Keratinocyte (primary cell): ENCODE results near the gene PPP3CB. TPM values are rescaled to one million over a fixed set of nuclear protein-coding genes. Genes with fewer than 3 reads are reported as not detected.
A peak's percentile ranks its signal among the peaks of the same experiment; 100 is the strongest.

Source experiments
- DNase-seq: peaks from one replicate; pipeline ENCODE4 v3.0.0-alpha.2; 2011; ENCODE audit warnings: low read depth, missing footprints, low spot score
- FAIRE-seq: peaks from 2 replicates; lab custom pipeline; 2011; peaks lifted over from hg19 to GRCh38; lab: Jason Lieb, UNC
- H2AFZ ChIP-seq: 2 replicates; pipeline ENCODE4 v1.6.0; 2012; ENCODE audit warnings: low read length, control low read depth, inconsistent platforms; ENCODE audit not compliant: control insufficient read depth
- H3K27ac ChIP-seq: 2 replicates; pipeline ENCODE4 v1.5.1; 2011; ENCODE audit warnings: low read length; ENCODE audit not compliant: control insufficient read depth, insufficient read depth
- H3K27me3 ChIP-seq: 3 replicates; pipeline ENCODE4 v1.6.0; 2011; ENCODE audit warnings: low read length; ENCODE audit not compliant: control insufficient read depth, insufficient read depth; ENCODE audit errors: extremely low read depth
- H3K36me3 ChIP-seq, 2 experiments: 2 replicates in 1 of 2; 3 replicates in 1 of 2; pipeline ENCODE4 v1.5.1; 2011; ENCODE audit warnings: low read length in 2 of 2, mild to moderate bottlenecking in 1 of 2; ENCODE audit not compliant: control insufficient read depth in 2 of 2, insufficient read depth in 2 of 2; ENCODE audit errors: extremely low read depth in 1 of 2
- H3K4me1 ChIP-seq: 3 replicates; pipeline ENCODE4 v1.5.1; 2011; ENCODE audit warnings: low read length; ENCODE audit not compliant: control insufficient read depth, insufficient read depth; ENCODE audit errors: extremely low read depth
- H3K4me2 ChIP-seq: 3 replicates; pipeline ENCODE4 v1.6.0; 2011; ENCODE audit warnings: low read depth, low read length; ENCODE audit not compliant: control insufficient read depth, insufficient read depth; ENCODE audit errors: extremely low read depth
- H3K4me3 ChIP-seq, 3 experiments: fragments of 200-600 bp in 1 of 3; sonication (generic) in 1 of 3; 2 replicates in 2 of 3; 3 replicates in 1 of 3; pipeline ENCODE4 v1.5.1; 2011 to 2016; ENCODE audit warnings: low read length in 3 of 3, mild to moderate bottlenecking in 3 of 3, control low read depth in 2 of 3, inconsistent platforms in 1 of 3, low read depth in 1 of 3, mixed read lengths in 1 of 3, mixed run types in 1 of 3, moderate library complexity in 1 of 3; ENCODE audit not compliant: control insufficient read depth in 2 of 3, insufficient read depth in 2 of 3; ENCODE audit errors: extremely low read depth in 1 of 3
- H3K79me2 ChIP-seq: 2 replicates; pipeline ENCODE4 v1.6.0; 2012; ENCODE audit warnings: low read length; ENCODE audit not compliant: control insufficient read depth, insufficient read depth
- H3K9ac ChIP-seq: 3 replicates; pipeline ENCODE4 v1.6.0; 2011; ENCODE audit warnings: low read length; ENCODE audit not compliant: control insufficient read depth, insufficient read depth; ENCODE audit errors: extremely low read depth
- H3K9me1 ChIP-seq: 3 replicates; pipeline ENCODE4 v1.6.0; 2011; ENCODE audit warnings: low read length; ENCODE audit not compliant: control insufficient read depth, insufficient read depth; ENCODE audit errors: extremely low read depth
- H3K9me3 ChIP-seq: 2 replicates; pipeline ENCODE4 v1.5.1; 2012; ENCODE audit warnings: low read depth, low read length; ENCODE audit not compliant: control insufficient read depth
- H4K20me1 ChIP-seq: 3 replicates; pipeline ENCODE4 v1.6.0; 2011; ENCODE audit warnings: low read length; ENCODE audit not compliant: control insufficient read depth, insufficient read depth; ENCODE audit errors: extremely low read depth
- EZH2 ChIP-seq: IDR thresholded peaks from one replicate; pipeline ENCODE4 v1.6.1; 2012; ENCODE audit warnings: inconsistent platforms, mild to moderate bottlenecking, low read length, moderate library complexity
- dilution Hi-C: fragments of 300-500 bp; cut with MboI; formaldehyde crosslinking; loops from one replicate; pipeline ENCODE4 v1.7.0; 2020; ENCODE audit warnings: low sequenced_read_pairs; ENCODE audit not compliant: extremely low pct_ligation_motif_present
- polyA plus RNA-seq, 5 experiments: library from polyadenylated mRNA; depleted of rRNA in 3 of 5; stranded (reverse) in 3 of 5; stranded (forward) in 1 of 5; unstranded in 1 of 5; fragments of >200 nt; gene quantifications; 1 replicate in 1 of 5; 2 replicates in 3 of 5; 3 replicates in 1 of 5; pipeline versions ENCODE4 v1.2.1 to v1.2.3, GENCODE V29; 2011 to 2012; ENCODE audit warnings: missing spikeins in 2 of 5, low read depth in 1 of 5, low replicate concordance in 1 of 5
- TF ChIP-seq, protein P1 (sequence below), 3 experiments: IDR thresholded peaks in 1 of 3; conservative IDR thresholded peaks in 1 of 3; optimal IDR thresholded peaks in 1 of 3; 2 replicates in 2 of 3; 3 replicates in 1 of 3; pipeline versions ENCODE3 to v1.5.1; 2011; ENCODE audit warnings: low read length in 3 of 3, mild to moderate bottlenecking in 3 of 3, moderate library complexity in 2 of 3, control low read depth in 1 of 3, inconsistent platforms in 1 of 3; ENCODE audit not compliant: insufficient read depth in 2 of 3; ENCODE audit errors: extremely low read depth in 1 of 3

Gene PPP3CB
- polyA plus RNA-seq, 1 donor (not counting 4 experiments of a cell fraction or from before 2014, with no cell fraction given): 23.5 TPM

DNA sequence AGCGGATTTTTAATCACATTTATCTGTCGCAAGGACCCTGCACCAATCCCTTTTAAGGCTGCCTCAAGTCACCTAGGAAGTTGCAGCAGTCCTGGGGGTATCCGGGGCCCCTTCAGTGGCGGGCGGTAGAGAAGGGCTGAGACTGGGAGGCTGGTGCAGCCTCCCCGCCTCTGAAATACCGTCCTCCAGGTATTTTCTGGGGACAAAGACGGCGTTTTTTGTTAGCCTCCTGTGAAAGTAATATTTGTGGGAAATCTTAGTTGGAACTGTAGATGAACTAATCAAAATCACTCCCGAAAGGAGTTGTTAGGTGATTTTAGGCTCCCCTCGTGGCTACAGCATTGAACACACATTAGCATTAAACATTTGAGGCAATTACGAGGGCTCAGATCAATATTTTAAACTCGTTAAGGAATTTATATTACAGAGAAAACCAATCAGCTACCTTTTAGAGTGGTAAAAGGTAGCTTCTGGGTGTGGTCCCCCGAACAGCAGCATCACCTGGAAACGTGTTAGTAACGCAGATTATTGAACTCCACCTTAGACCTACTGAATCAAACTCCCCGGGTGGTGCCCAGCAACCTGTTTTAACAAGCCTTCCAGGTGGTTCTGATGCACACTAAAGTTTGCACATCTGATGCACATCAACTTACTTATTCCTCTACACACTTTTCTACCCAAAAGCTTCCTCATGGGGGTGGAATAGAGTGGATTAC is 81.4 kb downstream of the PPP3CB start:
- Histone ChIP-seq H4K20me1 (no peaks in the 10 kb centered on the region), H3K36me3 (no peaks in the 10 kb centered on the region), H3K9ac (peak overlapping the region; percentile 94), H3K9me1 (no peaks in the 10 kb centered on the region), H2AFZ (peak overlapping the region; percentile 25), H3K4me3 (peak overlapping the region; percentile 77 to 86 (median 78)), H3K79me2 (peaks cover 28% of the 10 kb centered on the region), H3K4me1 (peaks cover 17% of the 10 kb centered on the region), H3K27me3 (no peaks in the 10 kb centered on the region), H3K9me3 (no peaks in the 10 kb centered on the region), H3K27ac (peak overlapping the region; percentile 94), H3K4me2 (peak overlapping the region; percentile 100)
- FAIRE-seq (peak; percentile 68), DNase-seq (no peak)
- dilution Hi-C loops: no loop called here
- TF ChIP-seq, protein P1, sequence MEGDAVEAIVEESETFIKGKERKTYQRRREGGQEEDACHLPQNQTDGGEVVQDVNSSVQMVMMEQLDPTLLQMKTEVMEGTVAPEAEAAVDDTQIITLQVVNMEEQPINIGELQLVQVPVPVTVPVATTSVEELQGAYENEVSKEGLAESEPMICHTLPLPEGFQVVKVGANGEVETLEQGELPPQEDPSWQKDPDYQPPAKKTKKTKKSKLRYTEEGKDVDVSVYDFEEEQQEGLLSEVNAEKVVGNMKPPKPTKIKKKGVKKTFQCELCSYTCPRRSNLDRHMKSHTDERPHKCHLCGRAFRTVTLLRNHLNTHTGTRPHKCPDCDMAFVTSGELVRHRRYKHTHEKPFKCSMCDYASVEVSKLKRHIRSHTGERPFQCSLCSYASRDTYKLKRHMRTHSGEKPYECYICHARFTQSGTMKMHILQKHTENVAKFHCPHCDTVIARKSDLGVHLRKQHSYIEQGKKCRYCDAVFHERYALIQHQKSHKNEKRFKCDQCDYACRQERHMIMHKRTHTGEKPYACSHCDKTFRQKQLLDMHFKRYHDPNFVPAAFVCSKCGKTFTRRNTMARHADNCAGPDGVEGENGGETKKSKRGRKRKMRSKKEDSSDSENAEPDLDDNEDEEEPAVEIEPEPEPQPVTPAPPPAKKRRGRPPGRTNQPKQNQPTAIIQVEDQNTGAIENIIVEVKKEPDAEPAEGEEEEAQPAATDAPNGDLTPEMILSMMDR (optimal IDR thresholded peaks at IDR 0.05 in 1 of 3, IDR thresholded peaks at IDR 0.05 in 1 of 3, conservative IDR thresholded peaks at IDR 0.05 in 1 of 3; ENCODE audit: extremely low read depth in 1 of 3, insufficient read depth in 2 of 3, low read length in 3 of 3): no peak
- no peak for TF ChIP-seq EZH2

DNA sequence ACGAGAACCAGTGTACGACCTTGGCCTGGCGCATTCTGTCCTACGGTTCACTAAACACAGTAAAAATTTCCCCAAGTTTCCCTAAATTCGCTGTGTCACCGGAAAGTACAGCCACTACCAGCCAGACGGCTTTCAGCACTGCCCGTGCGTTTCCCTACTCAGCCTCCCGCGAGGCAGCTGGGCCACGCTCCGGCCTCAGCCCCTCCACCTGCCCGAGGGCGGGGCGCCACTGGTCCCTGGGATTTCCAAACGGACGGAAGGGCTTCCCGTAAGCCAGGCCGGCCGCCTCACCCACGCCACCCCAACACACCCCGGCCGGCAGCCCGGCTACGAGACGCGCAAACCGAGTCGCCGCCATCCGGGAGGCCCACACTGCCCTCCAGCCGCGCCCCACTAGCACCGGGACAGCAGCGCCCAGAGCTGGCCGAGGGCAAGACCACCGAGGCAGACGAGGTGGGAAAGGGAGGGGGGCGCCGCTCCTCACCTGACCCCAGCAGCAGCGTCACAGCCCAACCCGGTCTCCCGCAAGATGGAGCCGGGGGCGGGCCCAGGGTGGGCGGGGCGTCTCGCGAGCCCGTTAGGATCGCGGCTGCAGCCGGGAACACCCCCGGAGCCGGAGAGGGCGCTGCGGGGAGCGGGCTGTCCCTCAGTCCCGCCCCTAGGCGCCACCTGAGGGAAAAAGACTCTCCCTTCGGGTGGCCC is 82.1 kb downstream of the PPP3CB start, which contains the start of gene ANXA7:
Gene ANXA7 (minus strand): TSS at position 531 of the 702 bp plus-strand sequence. CDS start 13,202 bp downstream, outside the sequence.
- Histone ChIP-seq H2AFZ (peak within 1 kb of the TSS; percentile 85), H3K79me2 (peaks cover 35% of the 10 kb centered on the region), H4K20me1 (peaks cover 5% of the 10 kb centered on the region), H3K27me3 (no peaks in the 10 kb centered on the region), H3K4me3 (peak within 1 kb of the TSS; percentile 77 to 86 (median 78)), H3K4me2 (peak within 1 kb of the TSS; percentile 100), H3K4me1 (peaks cover 17% of the 10 kb centered on the region), H3K9me1 (no peaks in the 10 kb centered on the region), H3K36me3 (no peaks in the 10 kb centered on the region), H3K9me3 (no peaks in the 10 kb centered on the region), H3K27ac (peak within 1 kb of the TSS; percentile 96), H3K9ac (peak within 1 kb of the TSS; percentile 94)
- TF ChIP-seq, protein P1 (optimal IDR thresholded peaks at IDR 0.05 in 1 of 3, IDR thresholded peaks at IDR 0.05 in 1 of 3, conservative IDR thresholded peaks at IDR 0.05 in 1 of 3; ENCODE audit: extremely low read depth in 1 of 3, insufficient read depth in 2 of 3, low read length in 3 of 3): peak in 1 of 3 experiments; percentile 24
- TF ChIP-seq EZH2: no peak
- FAIRE-seq (no peak), DNase-seq (no peak)
- dilution Hi-C loops: no loop called here
